HepG2 (cell line): ENCODE results near the gene GNB1. TPM values are rescaled to one million over a fixed set of nuclear protein-coding genes. Genes with fewer than 3 reads are reported as not detected.

ENCODE experiments used
- CAMTA2 ChIP-seq: sonication (generic); formaldehyde crosslinking; IDR thresholded peaks from 2 replicates; pipeline ENCODE4 v1.4.0; 2020; ENCODE audit warnings: mild to moderate bottlenecking, missing genetic modification reagents, borderline replicate concordance
- CEBPZ ChIP-seq: IDR thresholded peaks from 2 replicates; pipeline ENCODE4 v1.6.1; 2012; ENCODE audit warnings: low read length, improper control_type of control experiment
- FOXC1 ChIP-seq: sonication (generic); formaldehyde crosslinking; IDR thresholded peaks from 2 replicates; pipeline ENCODE4 v1.8.0; 2022; ENCODE audit warnings: mild to moderate bottlenecking, missing genetic modification reagents, borderline replicate concordance
- GZF1 ChIP-seq: sonication (generic); formaldehyde crosslinking; IDR thresholded peaks from 2 replicates; pipeline ENCODE4 v1.5.1; 2020; ENCODE audit warnings: mild to moderate bottlenecking, missing genetic modification reagents
- HBP1 ChIP-seq: IDR thresholded peaks from 2 replicates; pipeline ENCODE4 v1.6.1; 2016; ENCODE audit warnings: low read depth, control low read depth
- IKZF4 ChIP-seq: sonication (generic); formaldehyde crosslinking; IDR thresholded peaks from 2 replicates; pipeline ENCODE4 v1.5.1; 2020; ENCODE audit warnings: borderline replicate concordance, mild to moderate bottlenecking, low read depth, missing genetic modification reagents; ENCODE audit errors: not compliant biosample characterization
- KLF15 ChIP-seq: sonication (generic); formaldehyde crosslinking; IDR thresholded peaks from 2 replicates; pipeline ENCODE4 v1.8.1; 2023; ENCODE audit warnings: borderline replicate concordance, mild to moderate bottlenecking, inconsistent platforms, missing genetic modification reagents, mixed read lengths
- MED8 ChIP-seq: sonication (generic); formaldehyde crosslinking; IDR thresholded peaks from 2 replicates; pipeline ENCODE4 v1.8.1; 2023; ENCODE audit warnings: mild to moderate bottlenecking, missing genetic modification reagents; ENCODE audit not compliant: insufficient replicate concordance
- MXD3 ChIP-seq: IDR thresholded peaks from 2 replicates; pipeline ENCODE4 v1.6.1; 2016; ENCODE audit warnings: mild to moderate bottlenecking, missing biosample characterization, missing genetic modification reagents
- NFATC3 ChIP-seq: sonication (generic); formaldehyde crosslinking; IDR thresholded peaks from 2 replicates; pipeline ENCODE4 v1.5.1; 2020; ENCODE audit warnings: mild to moderate bottlenecking, missing genetic modification reagents
- RAD21 ChIP-seq: fragments of 450-650 bp; formaldehyde crosslinking; IDR thresholded peaks from 2 replicates; pipeline ENCODE4 v1.5.0; 2020; ENCODE audit warnings: mild to moderate bottlenecking
- THAP8 ChIP-seq: sonication (generic); formaldehyde crosslinking; IDR thresholded peaks from 2 replicates; pipeline ENCODE4 v1.5.1; 2020; ENCODE audit warnings: missing genetic modification reagents, mild to moderate bottlenecking, borderline replicate concordance
- ZBTB46 ChIP-seq: sonication (generic); formaldehyde crosslinking; IDR thresholded peaks from 2 replicates; pipeline ENCODE4 v1.4.0; 2020; ENCODE audit warnings: mild to moderate bottlenecking, missing genetic modification reagents, borderline replicate concordance
- ZMAT3 ChIP-seq: sonication (generic); formaldehyde crosslinking; conservative IDR thresholded peaks from 2 replicates; pipeline ENCODE4 v1.7.0; 2021; ENCODE audit warnings: missing genetic modification reagents
- ZNF263 ChIP-seq: sonication (generic); formaldehyde crosslinking; IDR thresholded peaks from 2 replicates; pipeline ENCODE4 v1.4.0; 2020; ENCODE audit warnings: missing genetic modification reagents
- ZNF343 ChIP-seq: sonication (generic); formaldehyde crosslinking; IDR thresholded peaks from 2 replicates; pipeline ENCODE4 v1.4.0; 2020; ENCODE audit warnings: mild to moderate bottlenecking, missing genetic modification reagents
- ZNF446 ChIP-seq: sonication (generic); formaldehyde crosslinking; IDR thresholded peaks from 2 replicates; pipeline ENCODE4 v1.5.0; 2020; ENCODE audit warnings: mild to moderate bottlenecking, missing genetic modification reagents
- ZNF543 ChIP-seq: sonication (generic); formaldehyde crosslinking; IDR thresholded peaks from 2 replicates; pipeline ENCODE4 v1.4.0; 2020; ENCODE audit warnings: mild to moderate bottlenecking, missing genetic modification reagents
- ZNF563 ChIP-seq: sonication (generic); formaldehyde crosslinking; IDR thresholded peaks from 2 replicates; pipeline ENCODE4 v1.8.0; 2022; ENCODE audit warnings: mild to moderate bottlenecking, moderate library complexity, missing genetic modification reagents
- ZNF713 ChIP-seq: sonication (generic); formaldehyde crosslinking; IDR thresholded peaks from 2 replicates; pipeline ENCODE4 v1.4.0; 2020; ENCODE audit warnings: mild to moderate bottlenecking, missing genetic modification reagents
- ZSCAN21 ChIP-seq: sonication (generic); formaldehyde crosslinking; IDR thresholded peaks from 2 replicates; pipeline ENCODE4 v1.8.0; 2022; ENCODE audit warnings: mild to moderate bottlenecking, missing genetic modification reagents, moderate library complexity, borderline replicate concordance
- polyA plus RNA-seq, 8 experiments: library from polyadenylated mRNA; depleted of rRNA in 3 of 8; stranded (reverse) in 7 of 8; unstranded in 1 of 8; fragments of >200 nt; fragmentation: Illumina TruSeq in 4 of 8; extraction: Trizol in 4 of 8; gene quantifications; 2 replicates each; pipeline versions ENCODE4 v1.2.1 to v1.2.3, GENCODE V29; 2011 to 2016; ENCODE audit warnings: low read depth in 4 of 8, missing spikeins in 1 of 8, mixed read lengths in 1 of 8; ENCODE audit not compliant: insufficient read depth in 1 of 8
- total RNA-seq, 5 experiments: library from RNA; depleted of rRNA; stranded (reverse); fragments of >200 nt; fragmentation: Illumina TruSeq; extraction: Trizol; gene quantifications; 2 replicates each; pipeline ENCODE4 v1.2.3, GENCODE V29; 2016; ENCODE audit warnings: low read depth in 1 of 5

Gene GNB1
- total and polyA plus RNA-seq, 2 of the 13 experiments (the other 11 are each of a cell fraction or from before 2014, with no cell fraction given): 66.2 to 327 TPM

- TF ChIP-seq MED8 (CRISPR knock-in tag) (no peak), ZSCAN21 (CRISPR knock-in tag) (peak; percentile 62), ZBTB46 (peak; percentile 58; the same call in 1 of the 2 replicates), CAMTA2 (0 out of 2 replicates have a peak, but pooled peaks have one; percentile 31), MXD3 (CRISPR knock-in tag) (peak; percentile 57; the same call in 1 of the 2 replicates), GZF1 (CRISPR knock-in tag) (0 out of 2 replicates have a peak, but pooled peaks have one; percentile 33), ZNF446 (0 out of 2 replicates have a peak, but pooled peaks have one; percentile 44), KLF15 (CRISPR knock-in tag) (no peak), NFATC3 (CRISPR knock-in tag) (no peak), CEBPZ (no peak), ZNF543 (CRISPR knock-in tag) (peak; percentile 67; the same call in 1 of the 2 replicates), ZMAT3 (CRISPR knock-in tag) (peak; percentile 80; the same call in 1 of the 2 replicates), ZNF343 (CRISPR knock-in tag) (peak; percentile 53; the same call in 1 of the 2 replicates), HBP1 (CRISPR knock-in tag) (0 out of 2 replicates have a peak, but pooled peaks have one; percentile 32), THAP8 (CRISPR knock-in tag) (no peak), ZNF713 (no peak), RAD21 (CRISPR knock-in tag) (no peak), FOXC1 (CRISPR knock-in tag) (peak; percentile 63; the same call in 1 of the 2 replicates), ZNF563 (CRISPR knock-in tag) (peak; percentile 23; the same call in 1 of the 2 replicates), IKZF4 (CRISPR knock-in tag) (no peak), ZNF263 (CRISPR knock-in tag) (0 out of 2 replicates have a peak, but pooled peaks have one; percentile 18)
These were observed 627 bp upstream of the GNB1 start (continued) for GRCh38 chr1:1891349-1892078.
